Measurements from ENCODE around the gene ADSS2. TPM values are rescaled to one million over a fixed set of nuclear protein-coding genes. Genes with fewer than 3 reads are reported as not detected.

Gene ADSS2
- total RNA-seq, 3 donors from 2014 or later, result 38.6 to 49.0 (median 42.4) TPM

- Histone ChIP-seq H3K4me1 (ENCODE audit: low read depth) (no peaks in the 10 kb centered on the region), H3K36me3 (ENCODE audit: low read depth) (no peaks in the 10 kb centered on the region), H3K4me3 (no peak overlapping the region), H3K9me3 (no peaks in the 10 kb centered on the region)
- no peak for TF ChIP-seq CTCF (IDR thresholded peaks at IDR 0.05)
- intact Hi-C loops (cut with DNase I, micrococcal nuclease), result no loop called here
- ATAC-seq (no peak), DNase-seq (no peak)
Observed at GRCh38 chr1:244394346-244394745, 57.4 kb downstream of the ADSS2 start.

DNA sequence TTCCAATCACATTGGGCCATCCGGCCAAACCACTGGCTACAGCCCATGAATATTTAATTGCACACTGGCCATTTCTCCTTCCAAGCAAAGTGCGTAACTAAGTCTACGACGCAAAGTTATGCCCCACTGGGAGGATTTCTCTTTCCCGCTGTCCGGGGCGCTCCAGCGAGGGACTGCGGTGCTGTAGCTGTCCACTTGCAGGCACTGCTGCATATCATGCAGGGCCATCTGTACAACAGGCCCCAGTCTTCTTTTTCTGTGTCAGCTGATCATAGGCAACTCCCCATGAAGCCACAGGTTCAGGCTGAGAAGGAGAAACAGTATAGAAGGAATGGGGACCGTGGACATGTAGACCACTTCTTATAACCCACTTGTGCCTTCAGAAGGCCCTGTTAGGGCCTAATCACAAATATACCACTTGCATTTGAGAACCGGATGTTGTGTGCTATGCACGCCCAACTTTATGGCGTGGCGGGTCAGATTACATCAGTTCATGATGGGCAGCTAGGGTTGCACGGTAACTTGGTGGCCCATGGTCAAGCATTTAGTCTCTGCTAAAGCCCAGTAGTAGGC is 58.0 kb downstream of the ADSS2 start:
- intact Hi-C loops (cut with DNase I, micrococcal nuclease), result no loop called here
- H3K36me3 ChIP-seq (ENCODE audit: low read depth), result no peaks in the 10 kb centered on the region
- DNase-seq, result no peak
- TF ChIP-seq CTCF (IDR thresholded peaks at IDR 0.05), result no peak
- H3K4me3 ChIP-seq, result no peak overlapping the region
- no peaks in the 10 kb centered on the region for H3K4me1 ChIP-seq (ENCODE audit: low read depth)
- no peak for ATAC-seq
- no peaks in the 10 kb centered on the region for H3K9me3 ChIP-seq

DNA sequence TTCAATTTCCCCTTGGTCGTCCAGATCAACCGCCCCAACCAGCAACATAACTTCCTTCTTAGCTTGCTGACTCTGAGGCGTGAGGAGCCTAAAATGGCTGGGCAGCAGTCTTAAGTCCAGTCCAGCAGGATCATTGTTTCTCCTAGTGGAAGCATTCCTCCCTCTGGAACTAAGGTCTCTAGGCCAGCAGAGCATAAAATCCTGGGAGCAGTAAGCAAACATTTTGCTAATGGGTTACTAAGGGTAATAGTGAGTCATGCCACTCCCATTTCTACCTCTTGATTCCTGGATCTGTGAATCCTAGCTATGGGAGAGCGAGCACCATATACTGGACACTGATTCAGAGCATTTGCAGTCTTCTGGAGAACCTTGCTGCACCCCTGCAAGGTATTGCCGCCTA is 59.9 kb downstream of the ADSS2 start:
- intact Hi-C loops (cut with DNase I, micrococcal nuclease), result no loop called here
- no peaks in the 10 kb centered on the region for H3K4me1 ChIP-seq (ENCODE audit: low read depth)
- ATAC-seq (peak; percentile 61), DNase-seq (no peak)
- no peaks in the 10 kb centered on the region for H3K9me3 ChIP-seq
- H3K36me3 ChIP-seq (ENCODE audit: low read depth), result no peaks in the 10 kb centered on the region
- no peak overlapping the region for H3K4me3 ChIP-seq
- TF ChIP-seq CTCF (IDR thresholded peaks at IDR 0.05), result no peak

DNA sequence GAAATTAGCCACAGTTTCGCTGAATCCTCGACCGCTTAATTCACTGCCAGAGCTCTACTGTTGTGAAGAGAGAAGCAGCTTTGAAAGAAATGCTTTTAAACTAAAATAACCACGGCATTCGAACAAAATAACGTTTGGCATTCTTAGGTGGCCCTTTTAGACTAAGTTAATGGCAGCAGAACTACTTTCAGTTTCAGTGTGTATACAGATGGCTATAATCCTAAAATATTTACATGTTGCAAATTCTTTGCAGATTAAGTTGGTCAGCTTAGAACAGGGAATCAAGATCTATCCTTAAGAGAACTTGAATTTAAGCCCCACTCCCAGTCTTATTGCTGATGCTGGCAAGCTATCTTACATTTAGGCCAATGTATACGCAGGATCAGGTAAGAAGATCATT is 62.7 kb downstream of the ADSS2 start:
- H3K4me3 ChIP-seq, result no peak overlapping the region

DNA sequence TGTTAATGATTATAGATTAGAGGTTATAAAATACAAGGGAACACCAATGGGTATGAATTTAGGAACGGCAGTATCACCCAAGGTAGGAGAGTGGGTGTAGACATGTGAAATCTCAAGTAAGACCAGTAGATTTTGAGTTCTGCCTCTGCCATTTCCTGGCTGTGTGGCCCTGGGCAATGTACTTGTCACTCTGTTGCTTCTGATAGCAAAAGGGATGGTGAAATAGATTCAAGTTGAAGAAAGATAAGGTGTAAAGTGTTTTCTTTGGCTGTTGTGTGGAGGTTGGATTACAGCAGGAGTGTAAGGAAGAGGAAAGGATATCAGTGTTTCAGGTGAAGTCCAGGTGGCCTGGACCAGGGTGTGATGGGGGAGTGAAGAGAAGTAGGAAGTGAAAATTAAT is 64.3 kb downstream of the ADSS2 start:
- no peaks in the 10 kb centered on the region for H3K9me3 ChIP-seq
- no peak for ATAC-seq
- no peak for DNase-seq
- no peak for TF ChIP-seq CTCF (IDR thresholded peaks at IDR 0.05)
- no peaks in the 10 kb centered on the region for H3K4me1 ChIP-seq (ENCODE audit: low read depth)
- intact Hi-C loops (cut with DNase I, micrococcal nuclease), result no loop called here
- H3K4me3 ChIP-seq, result no peak overlapping the region
- no peaks in the 10 kb centered on the region for H3K36me3 ChIP-seq (ENCODE audit: low read depth)

More for the DNA sequence above, 62.7 kb downstream of the ADSS2 start:
- ATAC-seq (no peak), DNase-seq (no peak)
- Histone ChIP-seq H3K9me3 (no peaks in the 10 kb centered on the region), H3K36me3 (ENCODE audit: low read depth) (no peaks in the 10 kb centered on the region), H3K4me1 (ENCODE audit: low read depth) (no peaks in the 10 kb centered on the region)
- intact Hi-C loops (cut with DNase I, micrococcal nuclease), result no loop called here
- TF ChIP-seq CTCF (IDR thresholded peaks at IDR 0.05), result no peak

- TF ChIP-seq CTCF (IDR thresholded peaks at IDR 0.05), result no peak
- no peak for DNase-seq
Observed at GRCh38 chr1:244386595-244386994, 65.1 kb downstream of the ADSS2 start.

More at GRCh38 chr1:244386595-244386994, 65.1 kb downstream of the ADSS2 start:
- H3K4me1 ChIP-seq (ENCODE audit: low read depth), result no peaks in the 10 kb centered on the region
- H3K36me3 ChIP-seq (ENCODE audit: low read depth), result no peaks in the 10 kb centered on the region
- H3K4me3 ChIP-seq, result no peak overlapping the region
- no peaks in the 10 kb centered on the region for H3K9me3 ChIP-seq
- no peak for ATAC-seq
- intact Hi-C loops (cut with DNase I, micrococcal nuclease), result no loop called here
